Endothelial cell of umbilical vein (primary cell): Measurements from ENCODE around the gene UGGT2. TPM values are rescaled to one million over a fixed set of nuclear protein-coding genes. Genes with fewer than 3 reads are reported as not detected.
A peak's percentile ranks its signal among the peaks of the same experiment; 100 is the strongest.

Source experiments
- BruUV-seq: library from RNA; stranded (reverse); fragments of 400-500 nt; replicated peaks from 2 replicates; lab custom pipeline; 2021; lab: Mats Ljungman, UMichigan
- CTCF ChIA-PET: fragments of 300-600, 350-600 bp; sonication (Branson Sonifier 250); formaldehyde crosslinking; loops from one replicate; lab custom pipeline; 2021; ENCODE audit warnings: antibody characterized with exemption, inconsistent platforms; lab: Charles Lee
- POLR2A ChIA-PET: fragments of 300-600, 350-600 bp; sonication (Branson Sonifier 250); formaldehyde crosslinking; loops from one replicate; lab custom pipeline; 2021; ENCODE audit warnings: antibody characterized with exemption, inconsistent platforms; lab: Charles Lee
- DNase-seq: peaks from one replicate; pipeline ENCODE4 v3.0.0-alpha.2; 2011; ENCODE audit warnings: low read depth, low spot score
- FAIRE-seq: peaks from 2 replicates; lab custom pipeline; 2011; peaks lifted over from hg19 to GRCh38; lab: Jason Lieb, UNC
- H2AFZ ChIP-seq: 2 replicates; pipeline ENCODE4 v1.6.0; 2012; ENCODE audit warnings: low read depth, low read length, control low read depth, inconsistent platforms
- H3K27ac ChIP-seq: 2 replicates; pipeline ENCODE4 v1.5.1; 2011; ENCODE audit warnings: low read depth, mild to moderate bottlenecking, control low read depth, low read length, moderate library complexity; ENCODE audit not compliant: insufficient read depth
- H3K27me3 ChIP-seq, 2 experiments: 2 replicates each; pipeline versions ENCODE4 v1.6.0 to v1.6.1; 2011; ENCODE audit warnings: low read length in 2 of 2, mixed read lengths in 1 of 2; ENCODE audit not compliant: control insufficient read depth in 2 of 2, insufficient read depth in 2 of 2
- H3K36me3 ChIP-seq, 2 experiments: 2 replicates in 1 of 2; 3 replicates in 1 of 2; pipeline ENCODE4 v1.5.1; 2011; ENCODE audit warnings: low read length in 2 of 2, mild to moderate bottlenecking in 1 of 2, moderate library complexity in 1 of 2; ENCODE audit not compliant: control insufficient read depth in 2 of 2, insufficient read depth in 2 of 2; ENCODE audit errors: extremely low read depth in 1 of 2
- H3K4me1 ChIP-seq: 3 replicates; pipeline ENCODE4 v1.5.1; 2011; ENCODE audit warnings: mild to moderate bottlenecking, low read length; ENCODE audit not compliant: control insufficient read depth, insufficient read depth; ENCODE audit errors: extremely low read depth
- H3K4me2 ChIP-seq: 2 replicates; pipeline ENCODE4 v1.6.1; 2011; ENCODE audit warnings: low read length, control low read depth, mixed read lengths; ENCODE audit not compliant: insufficient read depth
- H3K4me3 ChIP-seq, 3 experiments: fragments of 200-600 bp in 1 of 3; sonication (generic), shearing (Covaris generic) in 1 of 3; replicated peaks in 1 of 3; 2 replicates each; pipeline ENCODE4 v1.5.1; 2011 to 2016; ENCODE audit warnings: control low read depth in 3 of 3, low read length in 3 of 3, mild to moderate bottlenecking in 2 of 3, inconsistent platforms in 1 of 3, low read depth in 1 of 3, moderate library complexity in 1 of 3; ENCODE audit not compliant: insufficient read depth in 1 of 3
- H3K79me2 ChIP-seq: 2 replicates; pipeline ENCODE4 v1.6.0; 2012; ENCODE audit warnings: low read length, inconsistent platforms; ENCODE audit not compliant: control insufficient read depth, insufficient read depth
- H3K9ac ChIP-seq: replicated peaks from 2 replicates; pipeline ENCODE3; 2011; ENCODE audit warnings: low read length, control low read depth; ENCODE audit not compliant: insufficient read depth; ENCODE audit errors: extremely low read depth
- H3K9me1 ChIP-seq: replicated peaks from 3 replicates; pipeline ENCODE4 v1.6.0; 2011; ENCODE audit warnings: mild to moderate bottlenecking, low read length; ENCODE audit not compliant: control insufficient read depth, insufficient read depth; ENCODE audit errors: extremely low read depth
- H3K9me3 ChIP-seq: replicated peaks from 2 replicates; pipeline ENCODE4 v1.5.1; 2012; ENCODE audit warnings: low read length, inconsistent platforms; ENCODE audit not compliant: control insufficient read depth, insufficient read depth
- H4K20me1 ChIP-seq: replicated peaks from 2 replicates; pipeline ENCODE3; 2011; ENCODE audit warnings: mild to moderate bottlenecking, low read length; ENCODE audit not compliant: control insufficient read depth, insufficient read depth; ENCODE audit errors: extremely low read depth
- CTCF ChIP-seq, 2 donors: IDR thresholded peaks; 1 replicate in 1 of 2; 2 replicates in 1 of 2; pipeline ENCODE4 v1.5.1; 2011; ENCODE audit warnings: low read length in 2 of 2, mild to moderate bottlenecking in 2 of 2, moderate library complexity in 2 of 2, control low read depth in 1 of 2, inconsistent platforms in 1 of 2, low read depth in 1 of 2; ENCODE audit not compliant: insufficient read depth in 1 of 2; ENCODE audit errors: extremely low read depth in 1 of 2
- EZH2 ChIP-seq: IDR thresholded peaks from 2 replicates; pipeline ENCODE4 v1.6.1; 2012; ENCODE audit warnings: borderline replicate concordance, low read depth, mild to moderate bottlenecking, moderate library complexity, low read length, inconsistent platforms; ENCODE audit not compliant: severe bottlenecking
- FOS ChIP-seq: IDR thresholded peaks from 2 replicates; pipeline ENCODE4 v1.6.1; 2011; ENCODE audit warnings: mild to moderate bottlenecking, low read length, moderate library complexity, borderline replicate concordance; ENCODE audit not compliant: insufficient read depth
- GATA2 ChIP-seq: IDR thresholded peaks from 2 replicates; pipeline ENCODE4 v1.7.0; 2011; ENCODE audit warnings: low read depth, mild to moderate bottlenecking, moderate library complexity, mixed read lengths, low read length; ENCODE audit not compliant: insufficient read length, insufficient read depth
- JUN ChIP-seq: IDR thresholded peaks from 2 replicates; pipeline ENCODE4 v1.6.1; 2011; ENCODE audit warnings: borderline replicate concordance, low read depth; ENCODE audit not compliant: insufficient read length, insufficient read depth
- MYC ChIP-seq: IDR thresholded peaks from one replicate; pipeline ENCODE4 v1.6.1; 2011; ENCODE audit warnings: mild to moderate bottlenecking, low read depth, low read length
- POLR2A ChIP-seq: IDR thresholded peaks from 2 replicates; pipeline ENCODE4 v1.6.1; 2012; ENCODE audit warnings: low read depth, mild to moderate bottlenecking, control low read depth, low read length
- POLR2AphosphoS5 ChIP-seq: IDR thresholded peaks from 2 replicates; pipeline ENCODE4 v1.6.1; 2012; ENCODE audit warnings: low read depth, mild to moderate bottlenecking, control low read depth, low read length, moderate library complexity; ENCODE audit not compliant: insufficient read depth
- dilution Hi-C: fragments of 300-500 bp; cut with MboI; formaldehyde crosslinking; loops from one replicate; pipeline ENCODE4 v1.15.0; 2019; ENCODE audit warnings: low sequenced_read_pairs; ENCODE audit not compliant: extremely low pct_ligation_motif_present
- intact Hi-C: fragments of 100-400 bp; cut with micrococcal nuclease; formaldehyde crosslinking; loops from one replicate; pipeline ENCODE4 v1.10.0; 2022
- polyA plus RNA-seq, 4 experiments: library from polyadenylated mRNA; depleted of rRNA in 3 of 4; stranded (reverse) in 3 of 4; unstranded in 1 of 4; fragments of >200 nt; gene quantifications; 2 replicates each; pipeline versions ENCODE4 v1.2.1 to v1.2.3, GENCODE V29; 2011 to 2012; ENCODE audit warnings: missing spikeins in 1 of 4
- total RNA-seq: library from RNA; stranded (reverse); gene quantifications from 2 replicates; pipeline ENCODE4 v1.2.3, GENCODE V29; 2021
- TF ChIP-seq, protein P1 (sequence below): IDR thresholded peaks from 2 replicates; pipeline ENCODE4 v1.6.1; 2011; ENCODE audit not compliant: insufficient read depth, insufficient read length

The UGGT2 gene
- total and polyA plus RNA-seq, 2 donors (not counting 3 experiments of a cell fraction or from before 2014, with no cell fraction given) = 4.6 to 25.1 TPM

DNA sequence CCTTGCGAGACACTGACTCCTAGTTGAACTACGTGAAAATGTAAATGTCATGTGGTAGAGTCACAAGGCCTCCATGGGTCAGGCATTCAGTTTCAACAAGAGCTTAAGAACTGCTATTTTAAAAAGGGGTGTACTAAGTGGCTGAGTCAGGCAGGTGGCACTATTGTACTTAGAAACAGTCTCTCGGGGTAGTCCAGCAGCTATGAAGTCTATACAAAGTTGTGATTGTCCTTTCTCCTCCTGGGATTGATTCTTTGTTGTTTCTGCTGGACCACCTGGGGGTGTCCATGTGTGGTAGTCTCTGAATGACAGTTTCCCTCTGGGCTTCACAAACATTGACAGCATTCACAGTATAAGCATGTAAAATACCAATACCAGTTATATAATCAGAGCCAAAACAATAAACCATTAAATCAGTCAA, 33.0 kb downstream of the UGGT2 start:
- dilution Hi-C loops (no loop called here), intact Hi-C loops (loop anchor here (1.0 to 2.0 kb wide), 5 partner anchors 56 to 1009 kb away; no protein-coding TSS in a partner anchor)
- TF ChIP-seq CTCF (IDR thresholded peaks at IDR 0.05; ENCODE audit: extremely low read depth in 1 of 2, insufficient read depth in 1 of 2, low read depth in 1 of 2, low read length in 2 of 2) (peak; percentile 70 to 71), EZH2 (no peak)
- DNase-seq (peak; percentile 77), FAIRE-seq (peak; percentile 71)
- no peaks in the 10 kb centered on the region for H3K9me1 ChIP-seq
- H3K27ac ChIP-seq = no peak overlapping the region
- no peak overlapping the region for H2AFZ ChIP-seq
- H3K27me3 ChIP-seq = no peaks in the 10 kb centered on the region
- no peak overlapping the region for H3K4me3 ChIP-seq
- no peaks in the 10 kb centered on the region for H3K36me3 ChIP-seq
- no peak overlapping the region for H3K9ac ChIP-seq
- no peak overlapping the region for H3K4me2 ChIP-seq
- H3K9me3 ChIP-seq = no peaks in the 10 kb centered on the region
- H3K79me2 ChIP-seq = no peaks in the 10 kb centered on the region
- POLR2A ChIA-PET = interaction anchor here (1.0 kb wide), 1 partner anchor 797 kb away, joined by 5 read pairs; no protein-coding TSS in a partner anchor
- CTCF ChIA-PET = interaction anchor here (0.5 to 8.9 kb wide), 74 partner anchors 9 to 1089 kb away, joined by 3 to 400 read pairs (median 4); partner anchors contain the start of gene UGGT2
- BruUV-seq = no TSS peak
- H4K20me1 ChIP-seq = no peaks in the 10 kb centered on the region
- H3K4me1 ChIP-seq = peaks cover 9% of the 10 kb centered on the region

GRCh38 chr13:96018135-96018534, 35.1 kb downstream of the UGGT2 start:
- no TSS peak for BruUV-seq
- H3K36me3 ChIP-seq = no peaks in the 10 kb centered on the region
- no peak for FAIRE-seq
- H3K9me1 ChIP-seq = no peaks in the 10 kb centered on the region
- CTCF ChIA-PET = interaction anchor here (0.6 to 8.9 kb wide), 4 partner anchors 59 to 824 kb away, joined by 3 to 400 read pairs (median 127); no protein-coding TSS in a partner anchor
- no peaks in the 10 kb centered on the region for H3K9me3 ChIP-seq
- POLR2A ChIA-PET = no interaction called here
- H2AFZ ChIP-seq = no peak overlapping the region
- H3K27me3 ChIP-seq = no peaks in the 10 kb centered on the region
- no peak for DNase-seq
- TF ChIP-seq FOS (no peak), JUN (no peak), MYC (no peak), POLR2A (no peak), CTCF (IDR thresholded peaks at IDR 0.05; ENCODE audit: extremely low read depth in 1 of 2, insufficient read depth in 1 of 2, low read depth in 1 of 2, low read length in 2 of 2) (no peak), GATA2 (no peak), EZH2 (no peak), POLR2AphosphoS5 (no peak)
- TF ChIP-seq, protein P1, sequence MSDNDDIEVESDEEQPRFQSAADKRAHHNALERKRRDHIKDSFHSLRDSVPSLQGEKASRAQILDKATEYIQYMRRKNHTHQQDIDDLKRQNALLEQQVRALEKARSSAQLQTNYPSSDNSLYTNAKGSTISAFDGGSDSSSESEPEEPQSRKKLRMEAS = no peak
- dilution Hi-C loops (no loop called here), intact Hi-C loops (no loop called here)
- H3K79me2 ChIP-seq = no peaks in the 10 kb centered on the region
- no peak overlapping the region for H3K9ac ChIP-seq
- H3K27ac ChIP-seq = no peak overlapping the region
- H4K20me1 ChIP-seq = no peaks in the 10 kb centered on the region
- no peak overlapping the region for H3K4me2 ChIP-seq
- H3K4me3 ChIP-seq = no peak overlapping the region
- H3K4me1 ChIP-seq = no peaks in the 10 kb centered on the region
